Activated B cell treated with CpG ODN at 0.5 μM for 24 hours (primary cell): ENCODE data around the gene XPNPEP1. TPM values are rescaled to one million over a fixed set of nuclear protein-coding genes. Genes with fewer than 3 reads are reported as not detected.

Experiments used
- ATAC-seq: fragments of 200-7000 bp; cut with Tn5 transposase; one replicate; pipeline ENCODE4 v1.10.0; 2021; ENCODE audit warnings: low read depth, mild to moderate bottlenecking, moderate library complexity
- CTCF ChIA-PET: fragments of 350-600 bp; sonication (Branson Sonifier 250); formaldehyde crosslinking; loops from one replicate; lab custom pipeline; 2021; ENCODE audit warnings: antibody characterized with exemption; lab: Charles Lee
- POLR2A ChIA-PET: fragments of 350-600 bp; sonication (Branson Sonifier 250); formaldehyde crosslinking; loops from one replicate; lab custom pipeline; 2021; ENCODE audit warnings: antibody characterized with exemption; lab: Charles Lee
- DNase-seq: peaks from one replicate; pipeline ENCODE4 v3.0.0; 2022
- H3K27ac Mint-ChIP-seq: one replicate; pipeline ENCODE4 v1.8.0; 2020; ENCODE audit warnings: mixed read lengths
- H3K27me3 Mint-ChIP-seq: one replicate; pipeline ENCODE4 v1.8.0; 2021; ENCODE audit warnings: mixed read lengths
- H3K36me3 Mint-ChIP-seq: one replicate; pipeline ENCODE4 v1.8.0; 2021; ENCODE audit warnings: low read depth, mixed read lengths
- H3K4me1 Mint-ChIP-seq: one replicate; pipeline ENCODE4 v1.8.0; 2021; ENCODE audit warnings: mixed read lengths
- H3K4me3 Mint-ChIP-seq: one replicate; pipeline ENCODE4 v1.8.0; 2020; ENCODE audit warnings: mild to moderate bottlenecking, mixed read lengths
- H3K9me3 Mint-ChIP-seq: one replicate; pipeline ENCODE4 v1.8.0; 2020; ENCODE audit warnings: mixed read lengths
- intact Hi-C: fragments of 100-400 bp; cut with micrococcal nuclease; formaldehyde crosslinking; loops from one replicate; pipeline ENCODE4 v1.15.1; 2024
- total RNA-seq: library from RNA; stranded (reverse); gene quantifications from 2 replicates; pipeline ENCODE4 v1.2.3, GENCODE V29; 2022
- TF ChIP-seq, protein P1 (sequence below): fragments of 200-600 bp; IDR thresholded peaks from one replicate; pipeline ENCODE4 v1.8.0; 2022; ENCODE audit warnings: antibody characterized with exemption, mild to moderate bottlenecking

Gene XPNPEP1
- total RNA-seq, 1 donor from 2014 or later, result 70.6 TPM

DNA sequence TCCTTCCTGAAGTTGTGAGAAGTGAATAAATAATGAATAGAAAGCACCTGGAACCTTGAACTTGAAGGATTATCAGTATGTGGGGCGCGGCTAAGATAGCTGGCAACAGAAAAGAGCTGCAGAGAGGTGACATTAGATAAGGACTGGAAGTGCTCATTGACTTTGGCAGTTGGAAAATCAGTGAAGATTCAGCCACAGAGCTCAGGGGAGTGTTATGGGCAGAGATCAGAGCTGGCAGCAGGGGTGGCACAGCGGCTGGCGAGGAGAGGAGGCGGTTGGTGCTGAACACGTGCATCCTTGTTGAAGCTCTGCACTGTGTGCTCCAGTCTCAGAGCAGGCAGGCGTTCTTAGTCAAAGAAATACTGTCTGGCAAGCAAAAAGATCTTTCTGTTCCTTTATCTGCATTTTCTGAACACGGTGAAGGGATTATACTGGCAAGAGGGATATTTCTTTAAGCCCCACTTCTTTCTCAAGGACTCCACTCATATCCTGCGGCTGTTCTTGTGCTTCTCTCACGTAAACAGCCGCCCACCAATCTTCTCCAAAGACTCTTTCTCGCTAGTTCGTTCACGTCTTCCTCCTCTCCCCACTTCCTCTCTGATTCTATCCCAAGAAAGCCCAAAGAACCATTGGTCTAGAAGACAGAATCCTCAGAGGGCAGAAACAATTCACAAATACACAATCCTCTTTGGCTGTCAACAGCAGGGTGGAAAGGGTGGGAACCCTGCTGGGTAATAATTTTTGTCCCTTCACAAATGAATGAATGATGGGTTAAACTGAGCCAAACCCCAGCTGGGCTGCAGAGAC is 45.8 kb upstream of the XPNPEP1 start:
- Mint-ChIP-seq H3K36me3 (no peaks in the 10 kb centered on the region), H3K4me1 (no peaks in the 10 kb centered on the region), H3K9me3 (no peaks in the 10 kb centered on the region), H3K27me3 (peaks cover 5% of the 10 kb centered on the region), H3K4me3 (no peak overlapping the region), H3K27ac (no peak overlapping the region)
- DNase-seq, result no peak
- no peak for ATAC-seq
- TF ChIP-seq, protein P1, sequence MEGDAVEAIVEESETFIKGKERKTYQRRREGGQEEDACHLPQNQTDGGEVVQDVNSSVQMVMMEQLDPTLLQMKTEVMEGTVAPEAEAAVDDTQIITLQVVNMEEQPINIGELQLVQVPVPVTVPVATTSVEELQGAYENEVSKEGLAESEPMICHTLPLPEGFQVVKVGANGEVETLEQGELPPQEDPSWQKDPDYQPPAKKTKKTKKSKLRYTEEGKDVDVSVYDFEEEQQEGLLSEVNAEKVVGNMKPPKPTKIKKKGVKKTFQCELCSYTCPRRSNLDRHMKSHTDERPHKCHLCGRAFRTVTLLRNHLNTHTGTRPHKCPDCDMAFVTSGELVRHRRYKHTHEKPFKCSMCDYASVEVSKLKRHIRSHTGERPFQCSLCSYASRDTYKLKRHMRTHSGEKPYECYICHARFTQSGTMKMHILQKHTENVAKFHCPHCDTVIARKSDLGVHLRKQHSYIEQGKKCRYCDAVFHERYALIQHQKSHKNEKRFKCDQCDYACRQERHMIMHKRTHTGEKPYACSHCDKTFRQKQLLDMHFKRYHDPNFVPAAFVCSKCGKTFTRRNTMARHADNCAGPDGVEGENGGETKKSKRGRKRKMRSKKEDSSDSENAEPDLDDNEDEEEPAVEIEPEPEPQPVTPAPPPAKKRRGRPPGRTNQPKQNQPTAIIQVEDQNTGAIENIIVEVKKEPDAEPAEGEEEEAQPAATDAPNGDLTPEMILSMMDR, result no peak
- POLR2A ChIA-PET, result no interaction called here
- intact Hi-C loops, result no loop called here
- CTCF ChIA-PET, result no interaction called here

GRCh38 chr10:109967739-109968088 is 44.4 kb upstream of the XPNPEP1 start:
- POLR2A ChIA-PET, result no interaction called here

GRCh38 chr10:109966961-109967738 is 43.8 kb upstream of the XPNPEP1 start:
- DNase-seq (no peak), ATAC-seq (no peak)
- H3K9me3 Mint-ChIP-seq, result no peaks in the 10 kb centered on the region
- POLR2A ChIA-PET, result no interaction called here
- TF ChIP-seq, protein P1, result no peak
- no peak overlapping the region for H3K27ac Mint-ChIP-seq
- H3K4me3 Mint-ChIP-seq, result no peak overlapping the region
- peaks cover 5% of the 10 kb centered on the region for H3K27me3 Mint-ChIP-seq
- H3K4me1 Mint-ChIP-seq, result no peaks in the 10 kb centered on the region
- CTCF ChIA-PET, result no interaction called here
- H3K36me3 Mint-ChIP-seq, result no peaks in the 10 kb centered on the region
- intact Hi-C loops, result no loop called here

More at GRCh38 chr10:109967739-109968088, 44.4 kb upstream of the XPNPEP1 start:
- CTCF ChIA-PET, result no interaction called here
- DNase-seq (no peak), ATAC-seq (no peak)
- no peaks in the 10 kb centered on the region for H3K4me1 Mint-ChIP-seq
- no peak overlapping the region for H3K4me3 Mint-ChIP-seq
- H3K36me3 Mint-ChIP-seq, result no peaks in the 10 kb centered on the region
- TF ChIP-seq, protein P1, result no peak
- H3K27me3 Mint-ChIP-seq, result peaks cover 5% of the 10 kb centered on the region
- H3K27ac Mint-ChIP-seq, result no peak overlapping the region
- intact Hi-C loops, result no loop called here
- H3K9me3 Mint-ChIP-seq, result no peaks in the 10 kb centered on the region

DNA sequence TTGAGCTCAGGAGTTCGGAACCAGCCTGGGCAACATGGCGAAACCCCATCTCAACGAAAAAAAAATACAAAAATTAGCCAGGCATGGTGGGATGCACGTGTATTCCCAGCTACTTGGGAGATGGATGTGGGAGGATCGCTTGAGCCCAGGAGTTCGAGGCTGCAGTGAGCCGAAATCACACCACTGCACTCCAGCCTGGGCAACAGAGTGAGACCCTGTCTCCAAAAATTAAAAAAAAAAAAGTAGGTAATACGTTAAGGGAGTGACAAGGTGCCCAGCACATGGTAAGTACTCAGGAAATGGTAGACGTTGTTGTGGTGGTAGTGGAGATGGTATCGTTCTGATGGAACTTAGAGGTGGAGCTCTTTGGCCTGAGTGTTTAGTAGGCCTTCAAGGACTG is 41.0 kb upstream of the XPNPEP1 start:
- POLR2A ChIA-PET, result no interaction called here
- H3K4me3 Mint-ChIP-seq, result no peak overlapping the region
- no peak overlapping the region for H3K27ac Mint-ChIP-seq
- TF ChIP-seq, protein P1, result no peak
- CTCF ChIA-PET, result no interaction called here
- ATAC-seq, result no peak
- peaks cover 5% of the 10 kb centered on the region for H3K27me3 Mint-ChIP-seq
- H3K36me3 Mint-ChIP-seq, result no peaks in the 10 kb centered on the region
- DNase-seq, result no peak
- intact Hi-C loops, result no loop called here
- H3K9me3 Mint-ChIP-seq, result no peaks in the 10 kb centered on the region
- H3K4me1 Mint-ChIP-seq, result no peaks in the 10 kb centered on the region

GRCh38 chr10:109963439-109963838 is 40.1 kb upstream of the XPNPEP1 start:
- CTCF ChIA-PET, result no interaction called here
- intact Hi-C loops, result no loop called here
- Mint-ChIP-seq H3K9me3 (no peaks in the 10 kb centered on the region), H3K36me3 (no peaks in the 10 kb centered on the region), H3K27me3 (peaks cover 2% of the 10 kb centered on the region), H3K4me1 (no peaks in the 10 kb centered on the region), H3K27ac (no peak overlapping the region), H3K4me3 (no peak overlapping the region)
- DNase-seq (no peak), ATAC-seq (no peak)
- POLR2A ChIA-PET, result interaction anchor here (0.6 to 0.7 kb wide), 2 partner anchors 15 to 276 kb away, joined by 3 to 6 read pairs; no protein-coding TSS in a partner anchor
- TF ChIP-seq, protein P1, result no peak
